ENCODE results near the gene TBCD. TPM values are rescaled to one million over a fixed set of nuclear protein-coding genes. Genes with fewer than 3 reads are reported as not detected.

TBCD gene
- total and polyA plus RNA-seq, 9 of the 15 experiments (the other 6 are each of a cell fraction or from before 2014, with no cell fraction given) = 8.9 to 98.5 (median 28.0) TPM

- H3K9me3 ChIP-seq (replicated peaks; ENCODE audit: control insufficient read depth, insufficient read depth, low read depth, low read length) = no peaks in the 10 kb centered on the region
- FAIRE-seq (no peak), ATAC-seq (no peak), DNase-seq (ENCODE audit: extremely low read depth in 1 of 4, low spot score in 3 of 4) (no peak)
- TF ChIP-seq SRF (CRISPR knock-in tag; IDR thresholded peaks at IDR 0.05) = no peak
- no peak for TF ChIP-seq ZNF263 (CRISPR knock-in tag; IDR thresholded peaks at IDR 0.05; ENCODE audit: borderline replicate concordance)
- no peak for TF ChIP-seq CCAR2 (IDR thresholded peaks at IDR 0.05; ENCODE audit: low read depth, low read length)
- TF ChIP-seq POLR3G (IDR thresholded peaks at IDR 0.05; ENCODE audit: extremely low read depth, insufficient read length, insufficient replicate concordance) = no peak
- TF ChIP-seq CBX2 (IDR thresholded peaks at IDR 0.05; ENCODE audit: insufficient read depth, low read length, poor library complexity, severe bottlenecking) = no peak
- TF ChIP-seq MAFF (IDR thresholded peaks at IDR 0.05; ENCODE audit: low read length) = no peak
- no peak for TF ChIP-seq ZNF583 (CRISPR knock-in tag; IDR thresholded peaks at IDR 0.05)
- no peak for TF ChIP-seq XRCC4 (IDR thresholded peaks at IDR 0.05; ENCODE audit: extremely low read depth, insufficient read depth, insufficient read length)
- no peak for TF ChIP-seq MAFG (tag; conservative IDR thresholded peaks at IDR 0.05)
- no peak for TF ChIP-seq KDM2B (CRISPR knock-in tag; IDR thresholded peaks at IDR 0.05)
- TF ChIP-seq E2F5 (CRISPR knock-in tag; IDR thresholded peaks at IDR 0.05) = no peak
- no peak for TF ChIP-seq PHB (CRISPR knock-in tag; IDR thresholded peaks at IDR 0.05)
- TF ChIP-seq MED1 (CRISPR knock-in tag; IDR thresholded peaks at IDR 0.05; ENCODE audit: borderline replicate concordance) = no peak
- no peak for TF ChIP-seq IFI16 (CRISPR knock-in tag; IDR thresholded peaks at IDR 0.05)
- no peak for TF ChIP-seq CREBBP (IDR thresholded peaks at IDR 0.05; ENCODE audit: low read depth, low read length)
- TF ChIP-seq MLX (CRISPR knock-in tag; conservative IDR thresholded peaks at IDR 0.05) = no peak
- no peak for TF ChIP-seq KAT2B (IDR thresholded peaks at IDR 0.05; ENCODE audit: low read depth, low read length)
- no peak for TF ChIP-seq ZNF280A (IDR thresholded peaks at IDR 0.05; ENCODE audit: low read depth, partially characterized antibody)
- no peaks in the 10 kb centered on the region for H3K27me3 ChIP-seq (ENCODE audit: control insufficient read depth in 2 of 2, insufficient read depth in 2 of 2, low read length in 2 of 2)
- ChIA-PET CTCF (ENCODE audit: low intra/inter-chr PET ratio) (interaction anchor here (0.7 kb wide), 1 partner anchor 15 kb away, joined by 4 read pairs; no protein-coding TSS in a partner anchor), POLR2A (no interaction called here)
- no peaks in the 10 kb centered on the region for H3K79me2 ChIP-seq (ENCODE audit: control insufficient read depth, insufficient read depth, low read length)
- no TSS peak for BruUV-seq (replicated peaks)
- no peak overlapping the region for H3K4me3 ChIP-seq
- peaks cover 0 to 28% of the 10 kb centered on the region in 2 experiments; a peak in 2 of 5 replicates for H3K4me1 ChIP-seq (replicated peaks in 1 of 2; ENCODE audit: control insufficient read depth in 2 of 2, insufficient read depth in 2 of 2, low read length in 2 of 2)
- H3K27ac ChIP-seq (ENCODE audit: extremely low read depth, low read depth, low read length) = no peak overlapping the region
- intact Hi-C loops (cut with micrococcal nuclease) = no loop called here
- in situ Hi-C loops (cut with MboI) = no loop called here
- no peaks in the 10 kb centered on the region for H4K20me1 ChIP-seq (replicated peaks; ENCODE audit: control insufficient read depth, insufficient read depth, low read length)
- no peaks in the 10 kb centered on the region for H3K9me1 ChIP-seq (ENCODE audit: control insufficient read depth, insufficient read depth, low read length)
- peak overlapping the region in 1 of 2 experiments; percentile 60; a peak in 2 of 4 replicates for H3K9ac ChIP-seq (ENCODE audit: insufficient read depth in 1 of 2, low read depth in 2 of 2, low read length in 2 of 2)
- no peak overlapping the region for H2AFZ ChIP-seq (ENCODE audit: low read depth, low read length)
- peaks cover 25% of the 10 kb centered on the region for H3K36me3 ChIP-seq (ENCODE audit: control insufficient read depth, insufficient read depth, low read length)
- 94% methylated on average over 27 of the region's 28 CpGs for WGBS (ENCODE audit: insufficient coverage, low coverage, missing lambda C conversion rate)
- H3K4me2 ChIP-seq (ENCODE audit: insufficient read depth, low read length) = no peak overlapping the region
Measured at GRCh38 chr17:82835766-82836512, 84.1 kb downstream of the TBCD start.
